ENCODE data around the gene METTL15. TPM values are rescaled to one million over a fixed set of nuclear protein-coding genes. Genes with fewer than 3 reads are reported as not detected.

The METTL15 gene
- total RNA-seq, 3 donors from 2014 or later (not counting 1 experiment from before 2014, with no cell fraction given): 7.4 to 12.1 (median 9.1) TPM

- Mint-ChIP-seq H3K27me3 (ENCODE audit: low read depth in 2 of 2) (no peaks in the 10 kb centered on the region), H3K4me3 (no peak overlapping the region)
- ATAC-seq: no peak
Measured at GRCh38 chr11:28245131-28245530, 136.9 kb downstream of the METTL15 start.

GRCh38 chr11:28250192-28250591 is 142.0 kb downstream of the METTL15 start:
- intact Hi-C loops (cut with micrococcal nuclease): no loop called here
- Histone ChIP-seq H3K27me3 (ENCODE audit: control insufficient read depth, insufficient read depth, low read length) (no peaks in the 10 kb centered on the region), H3K36me3 (ENCODE audit: control insufficient read depth, insufficient read depth, low read length) (no peaks in the 10 kb centered on the region), H3K27ac (ENCODE audit: low read length) (no peak overlapping the region), H3K9me3 (ENCODE audit: control insufficient read depth, insufficient read depth, low read length) (no peaks in the 10 kb centered on the region), H3K4me1 (ENCODE audit: control insufficient read depth, insufficient read depth, low read length) (no peaks in the 10 kb centered on the region), H3K4me3 (ENCODE audit: low read length) (no peak overlapping the region)
- Mint-ChIP-seq H3K4me1 (peaks cover 22 to 29% of the 10 kb centered on the region in 2 donors), H3K36me3 (peaks cover 17% of the 10 kb centered on the region), H3K27ac (no peak overlapping the region), H3K27me3 (ENCODE audit: low read depth in 2 of 2) (no peaks in the 10 kb centered on the region), H3K4me3 (no peak overlapping the region), H3K9me3 (peaks cover 5 to 6% of the 10 kb centered on the region in 2 donors)
- no peak for TF ChIP-seq CTCF (IDR thresholded peaks at IDR 0.05)
- ATAC-seq (no peak), DNase-seq (no peak)

More at GRCh38 chr11:28245131-28245530, 136.9 kb downstream of the METTL15 start:
- no peak for TF ChIP-seq CTCF (IDR thresholded peaks at IDR 0.05)
- WGBS (ENCODE audit: insufficient coverage): 100% methylated on average over 2 of the region's 2 CpGs
- Histone ChIP-seq H3K27me3 (ENCODE audit: control insufficient read depth, insufficient read depth, low read length) (no peaks in the 10 kb centered on the region), H3K4me1 (ENCODE audit: control insufficient read depth, insufficient read depth, low read length) (no peaks in the 10 kb centered on the region), H3K36me3 (ENCODE audit: control insufficient read depth, insufficient read depth, low read length) (no peaks in the 10 kb centered on the region), H3K9me3 (ENCODE audit: control insufficient read depth, insufficient read depth, low read length) (no peaks in the 10 kb centered on the region), H3K4me3 (ENCODE audit: low read length) (no peak overlapping the region), H3K27ac (ENCODE audit: low read length) (no peak overlapping the region)
- intact Hi-C loops (cut with micrococcal nuclease): no loop called here
- H3K27ac Mint-ChIP-seq: no peak overlapping the region
- peaks cover 8 to 12% of the 10 kb centered on the region in 2 donors for H3K4me1 Mint-ChIP-seq
- H3K36me3 Mint-ChIP-seq: no peaks in the 10 kb centered on the region
- no peak for DNase-seq
- no peaks in the 10 kb centered on the region for H3K9me3 Mint-ChIP-seq

- H3K27ac Mint-ChIP-seq: no peak overlapping the region
- peaks cover 6% of the 10 kb centered on the region in 2 donors for H3K9me3 Mint-ChIP-seq
- intact Hi-C loops (cut with micrococcal nuclease): no loop called here
- no peaks in the 10 kb centered on the region for H3K4me1 ChIP-seq (ENCODE audit: control insufficient read depth, insufficient read depth, low read length)
- H3K36me3 Mint-ChIP-seq: peaks cover 17% of the 10 kb centered on the region
- H3K27ac ChIP-seq (ENCODE audit: low read length): no peak overlapping the region
- no peak overlapping the region for H3K4me3 ChIP-seq (ENCODE audit: low read length)
- WGBS (ENCODE audit: insufficient coverage): 92% methylated on average over 2 of the region's 2 CpGs
- peaks cover 22 to 23% of the 10 kb centered on the region in 2 donors for H3K4me1 Mint-ChIP-seq
- DNase-seq (no peak), ATAC-seq (no peak)
- no peaks in the 10 kb centered on the region for H3K36me3 ChIP-seq (ENCODE audit: control insufficient read depth, insufficient read depth, low read length)
- TF ChIP-seq CTCF (IDR thresholded peaks at IDR 0.05): no peak
- H3K27me3 ChIP-seq (ENCODE audit: control insufficient read depth, insufficient read depth, low read length): no peaks in the 10 kb centered on the region
- H3K9me3 ChIP-seq (ENCODE audit: control insufficient read depth, insufficient read depth, low read length): no peaks in the 10 kb centered on the region
- H3K27me3 Mint-ChIP-seq (ENCODE audit: low read depth in 2 of 2): no peaks in the 10 kb centered on the region
- no peak overlapping the region for H3K4me3 Mint-ChIP-seq
Measured at GRCh38 chr11:28251257-28251656, 143.1 kb downstream of the METTL15 start.

- no peaks in the 10 kb centered on the region for H3K36me3 ChIP-seq (ENCODE audit: control insufficient read depth, insufficient read depth, low read length)
- ATAC-seq: no peak
- no peak for DNase-seq
- no peaks in the 10 kb centered on the region for H3K4me1 ChIP-seq (ENCODE audit: control insufficient read depth, insufficient read depth, low read length)
- H3K27ac ChIP-seq (ENCODE audit: low read length): no peak overlapping the region
- H3K4me3 ChIP-seq (ENCODE audit: low read length): no peak overlapping the region
- no peak for TF ChIP-seq CTCF (IDR thresholded peaks at IDR 0.05)
- Mint-ChIP-seq H3K4me1 (peaks cover 14 to 20% of the 10 kb centered on the region in 2 donors), H3K27ac (no peak overlapping the region), H3K9me3 (peaks cover 6 to 8% of the 10 kb centered on the region in 2 donors), H3K36me3 (peaks cover 21% of the 10 kb centered on the region), H3K4me3 (no peak overlapping the region), H3K27me3 (ENCODE audit: low read depth in 2 of 2) (no peaks in the 10 kb centered on the region)
- intact Hi-C loops (cut with micrococcal nuclease): no loop called here
- no peaks in the 10 kb centered on the region for H3K9me3 ChIP-seq (ENCODE audit: control insufficient read depth, insufficient read depth, low read length)
- no peaks in the 10 kb centered on the region for H3K27me3 ChIP-seq (ENCODE audit: control insufficient read depth, insufficient read depth, low read length)
Measured at GRCh38 chr11:28257761-28258160, 149.6 kb downstream of the METTL15 start.

Measured in natural killer cell (primary cell).